ENCODE results near the gene PRPF19. TPM values are rescaled to one million over a fixed set of nuclear protein-coding genes. Genes with fewer than 3 reads are reported as not detected.
A peak's percentile ranks its signal among the peaks of the same experiment; 100 is the strongest.

Gene PRPF19
- total RNA-seq, 1 experiment from 2014 or later, result 160 TPM

GRCh38 chr11:60932605-60933356, 26.4 kb upstream of the PRPF19 start:
- no peaks in the 10 kb centered on the region for H3K27me3 ChIP-seq (ENCODE audit: insufficient read depth, low read depth)
- no peak overlapping the region for H2AFZ ChIP-seq
- H3K79me2 ChIP-seq (ENCODE audit: low read depth), result no peaks in the 10 kb centered on the region
- H3K9me3 ChIP-seq (ENCODE audit: insufficient read depth, low read depth), result no peaks in the 10 kb centered on the region
- H3K4me2 ChIP-seq, result no peak overlapping the region
- no TSS peak for BruUV-seq (replicated peaks)
- H3K36me3 ChIP-seq (ENCODE audit: low read depth), result no peaks in the 10 kb centered on the region
- DNase-seq, result peak in 1 of 2 experiments; percentile 43
- TF ChIP-seq CTCF (conservative IDR thresholded peaks at IDR 0.05) (no peak), EZH2 (IDR thresholded peaks at IDR 0.05; ENCODE audit: low read depth) (no peak)
- no peaks in the 10 kb centered on the region for H3K4me1 ChIP-seq (replicated peaks; ENCODE audit: insufficient read depth)
- no peak overlapping the region for H3K27ac ChIP-seq
- ChIA-PET CTCF (no interaction called here), POLR2A (ENCODE audit: unreplicated experiment) (no interaction called here)
- intact Hi-C loops (cut with micrococcal nuclease; ENCODE audit: unreplicated experiment), result no loop called here
- no peak overlapping the region for H3K4me3 ChIP-seq
- no peaks in the 10 kb centered on the region for H3K9me2 ChIP-seq (ENCODE audit: insufficient read depth)
- H4K20me1 ChIP-seq (ENCODE audit: insufficient read depth), result no peaks in the 10 kb centered on the region
- no peaks in the 10 kb centered on the region for H3F3A ChIP-seq (ENCODE audit: insufficient read depth, low read depth)

GRCh38 chr11:60931917-60932316, 25.5 kb upstream of the PRPF19 start:
- H3K4me3 ChIP-seq, result no peak overlapping the region
- H3K36me3 ChIP-seq (ENCODE audit: low read depth), result no peaks in the 10 kb centered on the region
- no peak overlapping the region for H3K4me2 ChIP-seq
- H4K20me1 ChIP-seq (ENCODE audit: insufficient read depth), result no peaks in the 10 kb centered on the region
- H2AFZ ChIP-seq, result no peak overlapping the region
- no TSS peak for BruUV-seq (replicated peaks)
- H3K9me2 ChIP-seq (ENCODE audit: insufficient read depth), result no peaks in the 10 kb centered on the region
- intact Hi-C loops (cut with micrococcal nuclease; ENCODE audit: unreplicated experiment), result no loop called here
- no peak for DNase-seq
- TF ChIP-seq EZH2 (IDR thresholded peaks at IDR 0.05; ENCODE audit: low read depth), result no peak
- no peak for TF ChIP-seq CTCF (conservative IDR thresholded peaks at IDR 0.05)
- no peaks in the 10 kb centered on the region for H3K4me1 ChIP-seq (replicated peaks; ENCODE audit: insufficient read depth)
- H3K79me2 ChIP-seq (ENCODE audit: low read depth), result no peaks in the 10 kb centered on the region
- ChIA-PET CTCF (no interaction called here), POLR2A (ENCODE audit: unreplicated experiment) (no interaction called here)
- no peaks in the 10 kb centered on the region for H3K9me3 ChIP-seq (ENCODE audit: insufficient read depth, low read depth)
- H3F3A ChIP-seq (ENCODE audit: insufficient read depth, low read depth), result no peaks in the 10 kb centered on the region
- no peaks in the 10 kb centered on the region for H3K27me3 ChIP-seq (ENCODE audit: insufficient read depth, low read depth)
- no peak overlapping the region for H3K27ac ChIP-seq

GRCh38 chr11:60930394-60930793, 24.0 kb upstream of the PRPF19 start:
- DNase-seq, result peak in 1 of 2 experiments; percentile 12
- H3F3A ChIP-seq (ENCODE audit: insufficient read depth, low read depth), result peaks cover 1% of the 10 kb centered on the region; the same call in 1 of the 2 replicates
- no peaks in the 10 kb centered on the region for H3K9me2 ChIP-seq (ENCODE audit: insufficient read depth)
- no peaks in the 10 kb centered on the region for H3K27me3 ChIP-seq (ENCODE audit: insufficient read depth, low read depth)
- BruUV-seq (replicated peaks), result no TSS peak
- H3K4me2 ChIP-seq, result no peak overlapping the region
- H3K4me3 ChIP-seq, result no peak overlapping the region
- ChIA-PET POLR2A (ENCODE audit: unreplicated experiment) (no interaction called here), CTCF (no interaction called here)
- no peaks in the 10 kb centered on the region for H3K9me3 ChIP-seq (ENCODE audit: insufficient read depth, low read depth)
- peaks cover 3% of the 10 kb centered on the region for H3K4me1 ChIP-seq (replicated peaks; ENCODE audit: insufficient read depth)
- H2AFZ ChIP-seq, result no peak overlapping the region
- H4K20me1 ChIP-seq (ENCODE audit: insufficient read depth), result no peaks in the 10 kb centered on the region
- no peak overlapping the region for H3K27ac ChIP-seq
- TF ChIP-seq CTCF (conservative IDR thresholded peaks at IDR 0.05) (no peak), EZH2 (IDR thresholded peaks at IDR 0.05; ENCODE audit: low read depth) (no peak)
- no peaks in the 10 kb centered on the region for H3K36me3 ChIP-seq (ENCODE audit: low read depth)
- intact Hi-C loops (cut with micrococcal nuclease; ENCODE audit: unreplicated experiment), result no loop called here
- no peaks in the 10 kb centered on the region for H3K79me2 ChIP-seq (ENCODE audit: low read depth)

Measured in PC-9 (cell line).